Left renal pelvis (tissue), 4 donors: Measurements from ENCODE around the gene HSPG2. TPM values are rescaled to one million over a fixed set of nuclear protein-coding genes. Genes with fewer than 3 reads are reported as not detected.

Experiments
- DNase-seq, 4 donors: peaks; one replicate each; pipeline ENCODE4 v3.0.0-alpha.2; 2013; ENCODE audit warnings: low read depth in 4 of 4, low spot score in 3 of 4
- polyA plus RNA-seq, 4 donors: library from polyadenylated mRNA; unstranded; fragments of 120-200 nt; gene quantifications; one replicate each; pipeline ENCODE4 v1.2.1, GENCODE V29; 2013; ENCODE audit not compliant: insufficient read length in 4 of 4

The HSPG2 gene
- polyA plus RNA-seq, 4 donors, result 130 to 209 (median 182) TPM

DNA sequence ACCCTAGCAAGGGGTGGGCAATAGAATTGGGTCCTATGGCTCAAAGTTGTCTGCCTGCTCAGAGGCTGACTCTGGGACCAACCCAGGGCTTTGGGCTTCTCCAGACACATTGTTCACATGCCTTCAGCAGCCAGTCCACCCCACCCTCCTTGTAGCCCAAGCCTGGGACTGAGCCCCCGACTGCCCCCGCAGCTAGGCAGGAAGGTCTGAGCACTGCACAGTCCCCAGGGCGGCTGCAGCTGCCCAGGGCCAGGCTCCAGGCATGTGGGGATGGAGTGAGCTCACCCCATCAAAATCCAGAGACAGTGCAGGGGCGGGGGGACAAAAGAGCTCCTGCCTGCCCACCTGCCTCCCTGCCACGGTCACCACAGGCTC, 35.6 kb downstream of the HSPG2 start:
- DNase-seq, result no peak

GRCh38 chr1:21900766-21901472, 36.2 kb downstream of the HSPG2 start:
- DNase-seq, result no peak

GRCh38 chr1:21899987-21900386, 37.1 kb downstream of the HSPG2 start:
- DNase-seq, result no peak

GRCh38 chr1:21899267-21899810, 37.8 kb downstream of the HSPG2 start:
- DNase-seq, result no peak

DNA sequence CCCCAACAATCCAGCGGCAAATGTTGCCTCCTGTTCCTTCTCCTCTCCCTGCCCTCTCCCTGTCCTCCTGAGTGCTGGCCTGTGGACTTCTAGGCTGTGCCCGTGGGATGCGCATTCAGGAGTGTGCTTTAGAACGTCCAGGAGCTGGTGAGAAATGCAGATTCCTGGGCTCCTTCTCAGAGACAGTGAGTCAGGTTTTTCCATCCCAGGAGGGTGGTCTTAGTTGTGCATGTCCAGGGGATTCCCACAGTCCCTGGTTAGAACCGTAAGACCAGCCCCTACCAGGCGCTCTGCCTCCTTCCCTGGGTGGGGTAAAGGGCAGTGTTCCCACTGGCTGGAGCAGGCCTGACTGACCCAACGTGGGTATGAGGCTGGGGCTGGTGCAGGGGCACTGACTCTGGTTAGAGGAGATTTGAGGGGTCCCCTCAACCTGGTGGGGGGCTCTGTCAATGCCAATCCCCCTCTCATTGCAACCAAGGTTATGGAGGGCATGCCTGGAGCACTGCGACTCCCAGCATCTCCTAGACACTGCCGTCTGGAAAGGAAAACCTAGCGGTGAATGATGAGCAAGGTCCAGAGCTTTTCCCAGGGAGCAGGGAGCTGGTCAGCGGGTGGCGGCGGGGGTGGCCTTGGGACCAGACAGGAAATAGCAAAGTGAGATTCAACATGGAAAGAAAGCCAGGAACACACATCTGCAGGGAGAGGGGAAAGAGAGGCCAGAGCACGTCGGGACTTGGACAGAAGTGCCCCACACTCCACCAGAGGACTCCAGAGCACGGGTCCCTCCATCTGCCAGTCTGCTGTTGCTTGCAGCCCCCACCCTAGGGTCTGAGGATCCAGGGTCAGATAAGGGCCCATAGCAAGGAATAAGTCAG, 38.5 kb downstream of the HSPG2 start:
- DNase-seq, result no peak

DNA sequence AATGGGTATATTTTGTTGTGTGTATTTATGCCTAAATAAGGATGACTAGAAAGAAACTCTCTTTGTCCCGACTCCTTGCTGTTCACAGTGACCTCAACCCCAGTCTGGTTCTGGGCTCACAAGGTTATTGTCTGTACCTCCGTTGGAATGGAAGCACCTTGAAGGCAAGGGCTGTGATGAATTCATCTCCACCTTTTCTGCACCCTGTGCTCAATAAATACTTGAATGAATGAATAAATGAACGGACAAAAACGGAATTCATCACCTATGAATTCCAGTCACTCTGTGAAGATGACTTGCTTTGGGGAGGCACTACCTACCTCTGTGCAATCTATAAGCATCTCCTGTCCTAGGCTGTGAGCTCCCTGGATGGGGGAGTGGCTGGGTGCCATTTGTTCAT, 39.3 kb downstream of the HSPG2 start:
- no peak for DNase-seq

DNA sequence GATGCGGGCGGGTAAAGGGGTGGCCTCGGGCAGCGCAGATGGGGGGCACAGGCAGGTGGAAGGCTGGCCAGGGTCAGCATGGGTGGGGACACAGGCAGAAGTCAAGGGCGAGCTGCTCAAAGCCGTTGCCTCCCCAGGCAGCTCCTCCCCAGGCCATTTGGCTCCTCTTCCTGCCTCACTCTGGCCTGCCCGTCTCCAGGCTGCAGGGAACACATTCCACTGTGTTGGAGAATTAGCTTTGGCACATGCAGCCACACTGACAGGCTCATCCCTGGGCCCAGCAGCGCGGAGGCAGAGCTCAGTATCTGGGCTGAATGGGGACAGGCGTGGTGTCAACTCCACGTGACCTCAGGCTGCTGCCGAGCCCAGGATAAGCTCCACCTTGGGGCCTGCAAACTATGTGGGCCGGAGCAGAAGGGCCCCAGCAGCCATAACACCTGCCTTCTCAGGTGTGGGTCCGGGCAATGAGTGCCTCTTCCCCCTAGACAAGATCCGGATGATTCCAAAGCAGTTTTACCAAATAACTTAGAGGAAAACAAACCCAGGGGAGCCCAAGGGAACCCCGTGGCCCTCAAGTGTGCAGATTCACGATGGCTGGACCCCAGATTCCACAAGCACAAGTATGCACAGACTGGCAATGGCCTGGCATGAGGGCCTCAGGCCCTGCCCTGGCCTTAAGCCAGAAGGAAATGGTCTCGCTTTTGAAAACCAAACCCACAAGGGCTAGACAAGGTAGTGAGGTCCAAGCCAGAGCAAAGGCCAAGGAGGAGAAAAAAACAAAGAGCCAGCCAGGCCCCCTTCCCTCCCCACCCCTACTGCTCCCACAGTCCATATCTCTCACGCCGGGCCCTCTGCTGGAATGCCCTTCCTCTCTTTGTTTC, 40.2 kb downstream of the HSPG2 start:
- DNase-seq, result no peak

DNA sequence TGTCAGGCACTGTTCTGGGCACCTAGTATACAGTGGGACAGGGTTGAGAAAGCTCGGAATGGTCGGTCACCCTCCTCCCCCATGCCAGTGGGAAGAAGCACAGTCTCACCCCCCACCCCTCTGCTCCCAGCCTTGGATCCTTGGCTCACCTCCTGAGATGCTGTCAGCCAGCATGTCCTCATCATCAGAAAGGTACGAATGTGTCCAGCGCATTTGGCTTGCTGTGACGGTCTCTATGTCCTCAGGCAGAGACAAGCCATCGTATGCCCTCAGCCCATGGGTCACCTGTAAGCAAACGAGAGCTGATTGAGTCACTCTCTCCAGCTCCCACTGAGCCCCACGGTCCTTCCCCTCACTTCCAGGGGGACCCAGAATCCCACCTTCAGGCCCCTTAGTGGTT, 41.1 kb downstream of the HSPG2 start:
- DNase-seq, result no peak

- DNase-seq, result no peak
These were observed 42.9 kb downstream of the HSPG2 start for GRCh38 chr1:21894034-21894881.

DNA sequence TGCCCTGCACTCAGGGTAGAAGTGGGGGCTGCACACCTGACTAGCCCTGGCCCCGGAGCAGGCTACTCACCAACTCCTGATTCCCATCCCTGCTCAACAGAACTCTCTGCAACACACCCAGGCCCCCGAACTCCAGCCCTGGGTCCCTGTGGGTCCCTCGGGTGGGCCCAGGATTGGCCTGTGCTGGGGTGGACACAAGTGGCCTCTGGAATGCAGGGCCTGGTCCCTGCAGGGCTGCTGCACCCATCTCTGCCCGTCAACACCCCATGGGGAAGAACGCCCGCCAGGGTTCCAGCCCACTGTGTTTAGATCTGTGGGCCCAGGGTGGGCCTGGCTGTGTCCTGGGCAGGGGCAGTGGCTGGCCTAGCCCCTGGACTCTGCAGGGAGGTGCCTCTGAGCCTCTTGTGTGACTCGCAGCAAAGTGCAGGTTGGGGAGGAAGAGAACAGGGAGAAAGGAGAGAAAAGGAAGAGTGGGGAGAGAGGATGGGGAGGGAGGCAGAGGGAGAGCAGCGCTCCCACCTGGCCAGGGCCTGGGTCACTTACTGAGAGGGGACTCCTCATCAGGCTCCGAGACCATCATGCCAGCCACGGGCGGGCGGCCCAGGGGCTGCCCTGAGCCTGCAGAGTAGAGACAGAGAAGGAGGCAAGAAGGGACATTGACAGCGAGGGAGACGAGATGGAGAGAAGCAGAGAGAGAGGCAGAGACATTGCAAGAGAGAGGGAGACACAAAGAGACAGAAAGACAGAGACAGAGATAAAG, 43.9 kb downstream of the HSPG2 start:
- DNase-seq, result no peak

GRCh38 chr1:21891621-21892479, 45.3 kb downstream of the HSPG2 start:
- DNase-seq, result no peak

GRCh38 chr1:21891081-21891480, 46.0 kb downstream of the HSPG2 start:
- no peak for DNase-seq

GRCh38 chr1:21888500-21888899, 48.6 kb downstream of the HSPG2 start:
- DNase-seq, result no peak

DNA sequence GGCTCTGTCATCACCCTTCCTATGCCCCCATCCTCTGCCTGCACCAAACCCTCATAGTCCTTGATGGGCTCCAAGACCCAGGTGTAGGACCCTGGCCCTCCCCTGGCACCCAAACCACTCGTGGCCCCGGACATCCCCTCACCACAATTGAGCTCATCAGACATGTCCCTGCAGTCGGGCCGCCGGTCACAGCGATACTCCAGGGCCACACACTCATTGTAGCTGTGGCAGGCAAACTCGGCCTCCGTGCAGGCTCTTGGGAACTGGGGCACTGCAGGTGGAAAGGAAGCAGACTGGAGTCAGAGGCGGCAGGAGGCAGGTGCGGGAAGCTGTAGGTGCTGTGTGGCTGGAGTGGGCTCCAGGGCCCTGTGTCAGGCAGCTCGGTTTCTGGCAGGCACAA, 49.3 kb downstream of the HSPG2 start:
- DNase-seq, result no peak

DNA sequence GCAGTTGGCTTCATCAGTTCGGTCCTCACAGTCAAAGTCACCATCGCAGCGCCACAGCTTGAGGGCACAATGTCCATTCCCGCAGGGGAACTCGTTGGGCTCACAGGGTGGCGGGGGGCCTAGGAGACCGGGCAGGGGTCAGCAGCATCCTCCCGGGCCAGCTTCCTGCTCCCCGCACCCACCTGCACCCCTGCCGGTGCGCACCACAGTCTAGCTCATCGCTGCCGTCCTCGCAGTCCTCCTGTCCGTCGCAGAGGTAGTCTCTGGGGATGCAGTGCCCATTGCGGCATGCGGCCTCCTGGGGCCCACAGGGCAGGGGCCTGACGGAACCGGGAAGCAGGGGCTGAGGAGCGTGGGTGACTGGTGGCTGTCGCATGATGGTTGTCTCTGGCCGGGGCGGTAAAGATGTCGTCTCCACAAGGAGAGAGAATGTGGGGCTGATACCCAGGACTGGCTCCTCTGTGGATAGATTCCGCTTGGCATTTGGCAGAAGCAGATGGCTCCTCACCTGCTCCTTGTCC, 49.8 kb downstream of the HSPG2 start:
- DNase-seq, result no peak

- DNase-seq, result no peak
These were observed 50.5 kb downstream of the HSPG2 start for GRCh38 chr1:21886486-21887215.
